Measurements from ENCODE around the gene CIITA. TPM values are rescaled to one million over a fixed set of nuclear protein-coding genes. Genes with fewer than 3 reads are reported as not detected.

The CIITA gene
- total and polyA plus RNA-seq, 10 of the 15 experiments (the other 5 are each of a cell fraction or from before 2014, with no cell fraction given), result 11.5 to 145 (median 49.7) TPM

- peak; percentile 34 to 55 (median 49); a peak in 2 of 6 replicates for TF ChIP-seq CTCF (IDR thresholded peaks at IDR 0.05 in 2 of 3, conservative IDR thresholded peaks at IDR 0.05 in 1 of 3; ENCODE audit: control insufficient read depth in 2 of 3, extremely low read depth in 1 of 3, insufficient read depth in 1 of 3, low read depth in 3 of 3, low read length in 3 of 3)
- no peak for TF ChIP-seq PAX8 (IDR thresholded peaks at IDR 0.05)
- TF ChIP-seq TAF1 (IDR thresholded peaks at IDR 0.05; ENCODE audit: borderline replicate concordance, low read depth, low read length), result no peak
- peak; percentile 89 for TF ChIP-seq SPI1 (IDR thresholded peaks at IDR 0.05; ENCODE audit: borderline replicate concordance, insufficient read depth, low read depth, low read length)
- no peak for TF ChIP-seq SRF (IDR thresholded peaks at IDR 0.05; ENCODE audit: low read depth in 2 of 2, low read length in 2 of 2)
- TF ChIP-seq NKRF (conservative IDR thresholded peaks at IDR 0.05), result peak; percentile 16; the same call in 1 of the 2 replicates
- TF ChIP-seq POLR2AphosphoS5 (IDR thresholded peaks at IDR 0.05; ENCODE audit: low read length), result peak; percentile 56; the same call in 1 of the 2 replicates
- no peak for TF ChIP-seq NR2C1 (IDR thresholded peaks at IDR 0.05)
- TF ChIP-seq MEF2B (IDR thresholded peaks at IDR 0.05; ENCODE audit: partially characterized antibody, poor library complexity, severe bottlenecking), result peak; percentile 100
- no peak for TF ChIP-seq SREBF1 (IDR thresholded peaks at IDR 0.05; ENCODE audit: low read length)
- no peak for TF ChIP-seq MYC (IDR thresholded peaks at IDR 0.05; ENCODE audit: insufficient read depth, insufficient read length, insufficient replicate concordance, low read length, severe bottlenecking)
- TF ChIP-seq TCF7 (IDR thresholded peaks at IDR 0.05; ENCODE audit: borderline replicate concordance), result no peak
- no peak for TF ChIP-seq KDM1A (IDR thresholded peaks at IDR 0.05; ENCODE audit: borderline replicate concordance)
- TF ChIP-seq ZBED1 (IDR thresholded peaks at IDR 0.05; ENCODE audit: borderline replicate concordance), result no peak
Observed at GRCh38 chr16:10949424-10949970, 72.5 kb downstream of the CIITA start (continued).
